MM.1S (cell line): ENCODE results near the gene IL1RAPL1.

ENCODE experiments used
- DNase-seq: peaks from one replicate; pipeline ENCODE4 v3.0.0-alpha.2; 2015
- H2AFZ ChIP-seq: fragments of 300-600 bp; sonication (generic); 2 replicates; pipeline ENCODE4 v1.6.0; 2016; ENCODE audit warnings: antibody characterized with exemption, low read length
- H3F3A ChIP-seq: fragments of 300-600 bp; sonication (generic); 2 replicates; pipeline ENCODE4 v1.6.1; 2016; ENCODE audit warnings: mild to moderate bottlenecking, antibody characterized with exemption, low read length, moderate library complexity, mixed read lengths; ENCODE audit not compliant: insufficient read depth
- H3K27ac ChIP-seq: fragments of 300-600 bp; sonication (generic); 2 replicates; pipeline ENCODE4 v1.5.1; 2016; ENCODE audit warnings: mild to moderate bottlenecking, low read length
- H3K27me3 ChIP-seq: fragments of 300-600 bp; sonication (generic); replicated peaks from 2 replicates; pipeline ENCODE4 v1.6.0; 2016; ENCODE audit warnings: low read length; ENCODE audit not compliant: insufficient read depth
- H3K36me3 ChIP-seq: fragments of 300-600 bp; sonication (generic); replicated peaks from 2 replicates; pipeline ENCODE4 v1.6.1; 2016; ENCODE audit warnings: mild to moderate bottlenecking, low read length, mixed read lengths; ENCODE audit not compliant: insufficient read depth
- H3K4me1 ChIP-seq: fragments of 300-600 bp; sonication (generic); 2 replicates; pipeline ENCODE4 v1.6.1; 2016; ENCODE audit warnings: low read length, mixed read lengths
- H3K4me2 ChIP-seq: fragments of 300-600 bp; sonication (generic); 2 replicates; pipeline ENCODE4 v1.6.0; 2016; ENCODE audit warnings: low read depth, low read length
- H3K4me3 ChIP-seq: fragments of 300-600 bp; sonication (generic); 2 replicates; pipeline ENCODE4 v1.5.1; 2016; ENCODE audit warnings: low read length, mixed read lengths
- H3K79me2 ChIP-seq: fragments of 300-600 bp; sonication (generic); 2 replicates; pipeline ENCODE4 v1.6.1; 2016; ENCODE audit warnings: mixed run types, low read length, mixed read lengths
- H3K9ac ChIP-seq: fragments of 300-600 bp; sonication (generic); 2 replicates; pipeline ENCODE4 v1.6.1; 2016; ENCODE audit warnings: low read length, mixed read lengths
- H3K9me2 ChIP-seq: fragments of 300-600 bp; sonication (generic); replicated peaks from 2 replicates; pipeline ENCODE4 v1.6.1; 2016; ENCODE audit warnings: mild to moderate bottlenecking, low read length, mixed read lengths; ENCODE audit not compliant: insufficient read depth
- H3K9me3 ChIP-seq: fragments of 300-600 bp; sonication (generic); replicated peaks from 2 replicates; pipeline ENCODE4 v1.6.1; 2016; ENCODE audit warnings: mild to moderate bottlenecking, low read length, mixed read lengths; ENCODE audit not compliant: insufficient read depth
- H4K20me1 ChIP-seq: fragments of 300-600 bp; sonication (generic); 2 replicates; pipeline ENCODE4 v1.6.1; 2016; ENCODE audit warnings: mild to moderate bottlenecking, low read length, moderate library complexity, mixed read lengths; ENCODE audit not compliant: insufficient read depth
- CTCF ChIP-seq: fragments of 300-600 bp; sonication (generic); IDR thresholded peaks from 2 replicates; pipeline ENCODE4 v1.5.1; 2016; ENCODE audit warnings: antibody characterized with exemption, low read length, mixed read lengths
- EZH2 ChIP-seq: fragments of 300-600 bp; sonication (generic); optimal IDR thresholded peaks from 2 replicates; pipeline ENCODE3; 2017; ENCODE audit warnings: low read depth, mild to moderate bottlenecking, antibody characterized with exemption, low read length, mixed read lengths
- EZH2phosphoT487 ChIP-seq: fragments of 300-600 bp; sonication (generic); IDR thresholded peaks from 2 replicates; pipeline ENCODE4 v1.6.1; 2018; ENCODE audit warnings: antibody characterized with exemption, low read length

The IL1RAPL1 gene

DNA sequence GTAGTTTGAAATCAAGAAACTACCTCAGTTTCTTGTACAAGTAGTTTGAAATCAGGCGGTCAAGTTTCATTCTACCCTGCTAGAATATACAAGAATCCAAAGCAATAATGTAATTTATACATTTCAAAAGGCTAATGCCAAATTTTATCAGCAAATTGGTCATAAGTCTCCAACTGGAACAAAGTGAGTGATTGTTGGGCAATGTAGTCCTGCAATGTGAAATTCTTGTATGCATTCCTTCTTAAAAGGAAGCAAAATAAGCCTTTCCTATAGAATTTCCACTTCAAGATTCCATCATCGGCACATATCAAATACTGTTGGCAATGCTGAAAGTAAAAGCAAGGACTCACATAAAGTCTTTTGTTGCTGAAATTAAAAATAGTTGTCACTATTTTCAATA, 334.9 kb downstream of the IL1RAPL1 start:
- H3F3A ChIP-seq, result no peaks in the 10 kb centered on the region
- H2AFZ ChIP-seq, result no peak overlapping the region
- DNase-seq, result no peak
- no peaks in the 10 kb centered on the region for H3K9me2 ChIP-seq
- no peaks in the 10 kb centered on the region for H3K36me3 ChIP-seq
- H3K27me3 ChIP-seq, result no peaks in the 10 kb centered on the region
- no peaks in the 10 kb centered on the region for H3K4me1 ChIP-seq
- no peak overlapping the region for H3K27ac ChIP-seq
- H3K79me2 ChIP-seq, result no peaks in the 10 kb centered on the region
- H3K9ac ChIP-seq, result no peak overlapping the region
- H3K4me2 ChIP-seq, result no peak overlapping the region
- H4K20me1 ChIP-seq, result no peaks in the 10 kb centered on the region
- no peaks in the 10 kb centered on the region for H3K9me3 ChIP-seq
- no peak for TF ChIP-seq EZH2phosphoT487
- no peak for TF ChIP-seq CTCF
- no peak for TF ChIP-seq EZH2
- no peak overlapping the region for H3K4me3 ChIP-seq

DNA sequence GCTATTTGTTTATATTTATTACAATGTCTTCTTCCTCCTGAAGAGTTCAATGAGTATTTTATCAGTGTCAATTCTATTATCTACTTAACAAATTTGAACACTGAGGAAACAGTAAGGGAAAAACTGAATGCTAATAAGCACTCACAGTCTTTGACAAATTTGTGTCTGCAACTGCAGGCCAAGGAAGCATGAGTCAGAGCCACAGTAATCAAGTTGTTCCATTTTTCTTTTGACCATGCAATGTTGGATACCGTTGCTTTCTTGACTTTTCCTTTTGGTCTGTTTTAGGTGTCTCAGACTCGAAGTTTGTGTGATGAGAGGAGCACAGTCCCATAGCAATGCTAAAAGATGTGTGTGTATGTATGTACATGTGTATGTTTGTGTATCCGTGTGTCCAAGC, 359.6 kb downstream of the IL1RAPL1 start:
- H3K4me2 ChIP-seq, result no peak overlapping the region
- DNase-seq, result no peak
- no peak overlapping the region for H3K4me3 ChIP-seq

DNA sequence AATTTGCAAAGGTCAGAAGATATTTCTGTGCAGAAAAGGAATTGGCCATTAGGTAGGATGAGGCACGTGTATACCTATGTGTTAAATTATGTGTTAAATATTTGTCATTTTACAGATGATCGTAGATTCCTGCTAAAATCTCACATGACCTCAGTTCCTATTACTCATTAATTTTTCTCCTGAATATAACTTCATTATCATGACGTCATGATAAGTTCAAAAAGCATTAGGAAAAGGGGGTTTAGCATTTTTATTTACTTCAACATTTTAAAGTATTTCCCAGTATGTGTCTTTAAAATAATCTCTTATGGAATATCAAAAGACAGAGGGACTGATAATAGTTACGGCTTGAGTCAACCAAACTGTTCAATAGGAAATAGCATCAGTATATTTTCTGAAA, 372.8 kb downstream of the IL1RAPL1 start:
- Histone ChIP-seq H3K4me2 (no peak overlapping the region), H3K27ac (no peak overlapping the region), H3K4me1 (no peaks in the 10 kb centered on the region), H4K20me1 (no peaks in the 10 kb centered on the region), H3K27me3 (no peaks in the 10 kb centered on the region), H3K9me2 (no peaks in the 10 kb centered on the region), H3K9ac (no peak overlapping the region), H3K4me3 (no peak overlapping the region), H3K36me3 (no peaks in the 10 kb centered on the region), H3K79me2 (no peaks in the 10 kb centered on the region), H2AFZ (no peak overlapping the region), H3F3A (no peaks in the 10 kb centered on the region), H3K9me3 (no peaks in the 10 kb centered on the region)
- TF ChIP-seq EZH2phosphoT487 (no peak), CTCF (no peak), EZH2 (no peak)
- DNase-seq, result no peak

More for the DNA sequence above, 359.6 kb downstream of the IL1RAPL1 start:
- H2AFZ ChIP-seq, result no peak overlapping the region
- H4K20me1 ChIP-seq, result no peaks in the 10 kb centered on the region
- no peaks in the 10 kb centered on the region for H3F3A ChIP-seq
- no peaks in the 10 kb centered on the region for H3K9me2 ChIP-seq
- no peaks in the 10 kb centered on the region for H3K9me3 ChIP-seq
- no peak overlapping the region for H3K27ac ChIP-seq
- TF ChIP-seq EZH2phosphoT487 (no peak), EZH2 (no peak), CTCF (no peak)
- no peaks in the 10 kb centered on the region for H3K27me3 ChIP-seq
- no peaks in the 10 kb centered on the region for H3K36me3 ChIP-seq
- no peaks in the 10 kb centered on the region for H3K4me1 ChIP-seq
- H3K79me2 ChIP-seq, result no peaks in the 10 kb centered on the region
- H3K9ac ChIP-seq, result no peak overlapping the region
